ENCODE measurements around the gene RSBN1. TPM values are rescaled to one million over a fixed set of nuclear protein-coding genes. Genes with fewer than 3 reads are reported as not detected.

The RSBN1 gene
- total RNA-seq, 1 donor from 2014 or later: 40.1 TPM

DNA sequence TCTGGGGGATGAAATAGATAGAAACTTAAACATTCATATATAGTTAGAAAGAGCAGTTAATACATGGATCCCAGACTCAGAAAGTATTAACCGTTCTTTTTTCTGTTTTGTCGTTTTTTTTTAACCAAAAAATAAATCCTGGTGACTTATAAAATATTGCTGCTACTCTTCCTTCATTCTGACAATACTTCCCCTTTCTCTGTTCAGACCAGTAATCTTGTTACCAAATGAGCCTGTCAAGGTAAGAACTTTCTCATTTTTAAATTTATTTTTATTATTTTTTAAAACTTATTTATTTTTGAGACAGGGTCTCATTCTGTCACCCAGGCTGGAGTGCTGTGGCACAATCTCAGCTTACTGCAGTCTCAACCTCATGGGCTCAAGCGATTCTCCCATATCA is 45.5 kb upstream of the RSBN1 start:
- no peak overlapping the region for H3K27ac Mint-ChIP-seq
- no peaks in the 10 kb centered on the region for H3K4me1 Mint-ChIP-seq
- Histone ChIP-seq H3F3A (ENCODE audit: low read depth) (no peaks in the 10 kb centered on the region), H3K9ac (no peak overlapping the region), H3K79me2 (ENCODE audit: low read depth) (no peaks in the 10 kb centered on the region), H4K20me1 (ENCODE audit: low read depth) (no peaks in the 10 kb centered on the region), H3K27ac (no peak overlapping the region), H3K4me3 (no peak overlapping the region), H3K9me3 (ENCODE audit: low read depth) (no peaks in the 10 kb centered on the region), H2AFZ (replicated peaks) (no peak overlapping the region), H3K4me2 (no peak overlapping the region), H3K36me3 (no peaks in the 10 kb centered on the region), H3K27me3 (no peaks in the 10 kb centered on the region), H3K4me1 (no peaks in the 10 kb centered on the region)
- peaks cover 2% of the 10 kb centered on the region for H3K27me3 Mint-ChIP-seq (ENCODE audit: insufficient read depth, low read depth)
- TF ChIP-seq EZH2phosphoT487 (IDR thresholded peaks at IDR 0.05) (no peak), EZH2 (IDR thresholded peaks at IDR 0.05) (no peak)
- TF ChIP-seq, protein P1, sequence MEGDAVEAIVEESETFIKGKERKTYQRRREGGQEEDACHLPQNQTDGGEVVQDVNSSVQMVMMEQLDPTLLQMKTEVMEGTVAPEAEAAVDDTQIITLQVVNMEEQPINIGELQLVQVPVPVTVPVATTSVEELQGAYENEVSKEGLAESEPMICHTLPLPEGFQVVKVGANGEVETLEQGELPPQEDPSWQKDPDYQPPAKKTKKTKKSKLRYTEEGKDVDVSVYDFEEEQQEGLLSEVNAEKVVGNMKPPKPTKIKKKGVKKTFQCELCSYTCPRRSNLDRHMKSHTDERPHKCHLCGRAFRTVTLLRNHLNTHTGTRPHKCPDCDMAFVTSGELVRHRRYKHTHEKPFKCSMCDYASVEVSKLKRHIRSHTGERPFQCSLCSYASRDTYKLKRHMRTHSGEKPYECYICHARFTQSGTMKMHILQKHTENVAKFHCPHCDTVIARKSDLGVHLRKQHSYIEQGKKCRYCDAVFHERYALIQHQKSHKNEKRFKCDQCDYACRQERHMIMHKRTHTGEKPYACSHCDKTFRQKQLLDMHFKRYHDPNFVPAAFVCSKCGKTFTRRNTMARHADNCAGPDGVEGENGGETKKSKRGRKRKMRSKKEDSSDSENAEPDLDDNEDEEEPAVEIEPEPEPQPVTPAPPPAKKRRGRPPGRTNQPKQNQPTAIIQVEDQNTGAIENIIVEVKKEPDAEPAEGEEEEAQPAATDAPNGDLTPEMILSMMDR (IDR thresholded peaks at IDR 0.05): no peak
- no peak overlapping the region for H3K4me3 Mint-ChIP-seq
- no peak for DNase-seq (ENCODE audit: low spot score)
- H3K36me3 Mint-ChIP-seq: no peaks in the 10 kb centered on the region
- H3K9me3 Mint-ChIP-seq: peaks cover 2% of the 10 kb centered on the region

DNA sequence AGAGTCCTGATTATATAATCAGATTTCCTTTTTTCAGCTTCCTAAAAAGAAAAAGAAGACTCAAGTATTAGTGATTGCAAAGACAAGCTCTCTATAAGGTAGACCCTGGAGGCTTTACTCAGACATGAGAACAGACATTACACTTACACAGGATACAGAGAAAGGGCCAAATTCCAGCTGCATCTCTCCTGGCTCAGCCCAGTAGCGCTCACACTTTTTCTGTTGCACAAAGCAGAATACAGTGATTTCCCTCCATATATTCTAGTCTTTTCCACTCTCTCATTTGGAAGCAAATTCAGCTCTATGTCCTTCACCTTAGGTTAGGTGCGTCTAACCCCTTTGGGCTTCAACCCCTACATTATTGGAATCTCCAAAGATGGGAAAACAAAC is 44.1 kb upstream of the RSBN1 start:
- Histone ChIP-seq H2AFZ (replicated peaks) (no peak overlapping the region), H3K4me1 (no peaks in the 10 kb centered on the region), H3K4me3 (no peak overlapping the region), H3F3A (ENCODE audit: low read depth) (no peaks in the 10 kb centered on the region), H3K4me2 (no peak overlapping the region), H3K9ac (no peak overlapping the region), H3K79me2 (ENCODE audit: low read depth) (no peaks in the 10 kb centered on the region), H3K9me3 (ENCODE audit: low read depth) (no peaks in the 10 kb centered on the region), H3K27me3 (no peaks in the 10 kb centered on the region), H3K36me3 (no peaks in the 10 kb centered on the region), H3K27ac (no peak overlapping the region), H4K20me1 (ENCODE audit: low read depth) (no peaks in the 10 kb centered on the region)
- H3K27me3 Mint-ChIP-seq (ENCODE audit: insufficient read depth, low read depth): no peaks in the 10 kb centered on the region
- DNase-seq (ENCODE audit: low spot score): no peak
- peaks cover 2% of the 10 kb centered on the region for H3K9me3 Mint-ChIP-seq
- TF ChIP-seq, protein P1 (IDR thresholded peaks at IDR 0.05): no peak
- no peak for TF ChIP-seq EZH2 (IDR thresholded peaks at IDR 0.05)
- TF ChIP-seq EZH2phosphoT487 (IDR thresholded peaks at IDR 0.05): no peak
- no peaks in the 10 kb centered on the region for H3K36me3 Mint-ChIP-seq
- no peak overlapping the region for H3K27ac Mint-ChIP-seq
- no peaks in the 10 kb centered on the region for H3K4me1 Mint-ChIP-seq
- no peak overlapping the region for H3K4me3 Mint-ChIP-seq

DNA sequence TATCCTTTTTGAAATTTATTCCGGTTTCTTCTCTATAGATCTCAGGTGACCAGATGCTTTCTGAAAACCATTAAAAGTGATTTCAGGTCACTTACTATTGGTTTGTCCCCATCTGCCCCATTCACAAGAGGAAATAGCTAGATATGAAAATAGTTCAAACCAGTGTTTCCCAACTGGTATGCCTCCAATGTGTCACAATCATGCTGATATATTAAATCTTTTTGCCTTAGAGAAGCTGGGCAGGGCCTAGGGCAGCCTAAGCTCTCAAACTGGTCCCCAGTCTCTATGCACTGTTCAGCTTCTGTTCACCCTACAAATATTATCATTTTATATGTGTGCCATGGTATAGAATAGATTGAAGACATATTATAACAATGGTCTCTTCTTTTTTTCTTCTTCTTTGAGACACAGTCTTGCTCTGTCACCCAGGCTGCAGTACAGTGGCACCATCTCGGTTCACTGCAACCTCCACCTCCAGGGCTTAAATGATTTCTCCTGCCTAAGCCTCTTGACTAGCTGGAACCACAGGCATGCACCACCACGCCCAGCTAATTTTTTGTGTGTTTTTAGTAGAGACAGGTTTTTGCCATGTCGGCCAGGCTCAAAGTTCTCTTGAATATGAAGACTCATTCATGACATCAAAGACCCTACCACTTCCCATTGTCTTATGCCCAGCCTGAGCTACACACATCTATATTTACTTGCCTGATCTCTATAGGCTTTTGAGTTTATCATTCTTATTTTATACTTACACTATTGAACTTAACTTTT is 43.5 kb upstream of the RSBN1 start:
- TF ChIP-seq, protein P1 (IDR thresholded peaks at IDR 0.05): no peak
- TF ChIP-seq EZH2phosphoT487 (IDR thresholded peaks at IDR 0.05) (no peak), EZH2 (IDR thresholded peaks at IDR 0.05) (no peak)
- Histone ChIP-seq H3F3A (ENCODE audit: low read depth) (no peaks in the 10 kb centered on the region), H3K4me3 (no peak overlapping the region), H4K20me1 (ENCODE audit: low read depth) (no peaks in the 10 kb centered on the region), H3K9ac (no peak overlapping the region), H3K4me2 (no peak overlapping the region), H3K36me3 (no peaks in the 10 kb centered on the region), H2AFZ (replicated peaks) (no peak overlapping the region), H3K79me2 (ENCODE audit: low read depth) (no peaks in the 10 kb centered on the region), H3K4me1 (no peaks in the 10 kb centered on the region), H3K9me3 (ENCODE audit: low read depth) (no peaks in the 10 kb centered on the region), H3K27ac (no peak overlapping the region), H3K27me3 (no peaks in the 10 kb centered on the region)
- Mint-ChIP-seq H3K4me3 (no peak overlapping the region), H3K27ac (no peak overlapping the region), H3K4me1 (no peaks in the 10 kb centered on the region), H3K27me3 (ENCODE audit: insufficient read depth, low read depth) (no peaks in the 10 kb centered on the region), H3K36me3 (no peaks in the 10 kb centered on the region), H3K9me3 (peaks cover 2% of the 10 kb centered on the region)
- DNase-seq (ENCODE audit: low spot score): no peak

Data from neural progenitor cell (in vitro differentiated cells).